Astrocyte (in vitro differentiated cells and primary cell): ENCODE measurements around the gene TRIM26. TPM values are rescaled to one million over a fixed set of nuclear protein-coding genes. Genes with fewer than 3 reads are reported as not detected.

Experiments
- DNase-seq: peaks from one replicate; pipeline ENCODE4 v3.0.0-alpha.2; 2010; ENCODE audit warnings: low read depth
- FAIRE-seq: peaks from 2 replicates; lab custom pipeline; 2011; peaks lifted over from hg19 to GRCh38; lab: Jason Lieb, UNC
- H2AFZ ChIP-seq: 2 replicates; pipeline ENCODE4 v1.6.0; 2012; ENCODE audit warnings: low read depth, low read length, inconsistent platforms
- H3K27ac ChIP-seq: 2 replicates; pipeline ENCODE4 v1.5.1; 2011; ENCODE audit warnings: low read depth, low read length, inconsistent platforms
- H3K27me3 ChIP-seq: 2 replicates; pipeline ENCODE4 v1.6.0; 2011; ENCODE audit warnings: low read length, inconsistent platforms; ENCODE audit not compliant: insufficient read depth
- H3K36me3 ChIP-seq: 2 replicates; pipeline ENCODE4 v1.5.1; 2011; ENCODE audit warnings: low read length, inconsistent platforms; ENCODE audit not compliant: insufficient read depth
- H3K4me1 ChIP-seq: 2 replicates; pipeline ENCODE4 v1.5.1; 2011; ENCODE audit warnings: low read length, inconsistent platforms; ENCODE audit not compliant: insufficient read depth
- H3K4me2 ChIP-seq: 2 replicates; pipeline ENCODE4 v1.6.0; 2012; ENCODE audit warnings: low read length, inconsistent platforms
- H3K4me3 ChIP-seq: 2 replicates; pipeline ENCODE4 v1.5.1; 2011; ENCODE audit warnings: low read depth, mild to moderate bottlenecking, low read length, inconsistent platforms; ENCODE audit not compliant: insufficient read depth
- H3K79me2 ChIP-seq: 2 replicates; pipeline ENCODE4 v1.6.0; 2012; ENCODE audit warnings: mild to moderate bottlenecking, low read length, inconsistent platforms; ENCODE audit not compliant: insufficient read depth
- H3K9ac ChIP-seq: 2 replicates; pipeline ENCODE4 v1.6.0; 2012; ENCODE audit warnings: mild to moderate bottlenecking, low read length, inconsistent platforms
- H3K9me3 ChIP-seq: 2 replicates; pipeline ENCODE4 v1.5.1; 2012; ENCODE audit warnings: low read depth, mild to moderate bottlenecking, low read length, inconsistent platforms; ENCODE audit not compliant: insufficient read depth
- H4K20me1 ChIP-seq: 2 replicates; pipeline ENCODE4 v1.6.0; 2012; ENCODE audit warnings: low read length, inconsistent platforms; ENCODE audit not compliant: insufficient read depth
- H3K27ac Mint-ChIP-seq: one replicate; pipeline ENCODE4 v1.8.0; 2021; ENCODE audit warnings: mild to moderate bottlenecking, mixed read lengths; ENCODE audit not compliant: unreplicated experiment
- H3K27me3 Mint-ChIP-seq: one replicate; pipeline ENCODE4 v1.8.0; 2021; ENCODE audit warnings: low read depth, mixed read lengths; ENCODE audit not compliant: unreplicated experiment
- H3K36me3 Mint-ChIP-seq: one replicate; pipeline ENCODE4 v1.8.0; 2021; ENCODE audit warnings: low read depth, mixed read lengths; ENCODE audit not compliant: unreplicated experiment
- H3K4me1 Mint-ChIP-seq: one replicate; pipeline ENCODE4 v1.8.0; 2021; ENCODE audit warnings: low read depth, mixed read lengths; ENCODE audit not compliant: unreplicated experiment
- H3K4me3 Mint-ChIP-seq: one replicate; pipeline ENCODE4 v1.8.0; 2021; ENCODE audit warnings: mild to moderate bottlenecking, moderate library complexity, mixed read lengths; ENCODE audit not compliant: unreplicated experiment
- H3K9me3 Mint-ChIP-seq: one replicate; pipeline ENCODE4 v1.8.0; 2021; ENCODE audit warnings: mild to moderate bottlenecking, mixed read lengths; ENCODE audit not compliant: unreplicated experiment
- CTCF ChIP-seq: IDR thresholded peaks from 2 replicates; pipeline ENCODE4 v1.5.1; 2011; ENCODE audit warnings: low read depth, mild to moderate bottlenecking, inconsistent platforms, low read length, moderate library complexity; ENCODE audit not compliant: insufficient read depth
- EZH2 ChIP-seq: IDR thresholded peaks from 2 replicates; pipeline ENCODE4 v1.6.1; 2012; ENCODE audit warnings: mild to moderate bottlenecking, low read length, inconsistent platforms; ENCODE audit not compliant: insufficient read depth
- total RNA-seq: library from RNA; stranded (reverse); gene quantifications from 2 replicates; pipeline ENCODE4 v1.2.1, GENCODE V29; 2021

Gene TRIM26
- total RNA-seq, 1 donor from 2014 or later = 52.8 TPM

- peaks cover 32% of the 10 kb centered on the region for H3K4me1 ChIP-seq
- H2AFZ ChIP-seq = no peak overlapping the region
- peaks cover 30% of the 10 kb centered on the region for H3K4me1 Mint-ChIP-seq
- peak overlapping the region; percentile 90 for H3K4me2 ChIP-seq
- no peaks in the 10 kb centered on the region for H3K27me3 ChIP-seq
- FAIRE-seq = no peak
- no peak overlapping the region for H3K27ac ChIP-seq
- no peaks in the 10 kb centered on the region for H3K27me3 Mint-ChIP-seq
- DNase-seq = no peak
- H4K20me1 ChIP-seq = peaks cover 57% of the 10 kb centered on the region
- H3K4me3 Mint-ChIP-seq = peak overlapping the region; percentile 96
- H3K36me3 Mint-ChIP-seq = peaks cover 7% of the 10 kb centered on the region
- peak overlapping the region; percentile 27 for H3K27ac Mint-ChIP-seq
- no peaks in the 10 kb centered on the region for H3K9me3 Mint-ChIP-seq
- H3K79me2 ChIP-seq = peaks cover 64% of the 10 kb centered on the region
- H3K9ac ChIP-seq = peak overlapping the region; percentile 5
- no peak for TF ChIP-seq EZH2
- no peak for TF ChIP-seq CTCF
- no peak overlapping the region for H3K4me3 ChIP-seq
- no peaks in the 10 kb centered on the region for H3K9me3 ChIP-seq
- H3K36me3 ChIP-seq = no peaks in the 10 kb centered on the region
Measured at GRCh38 chr6:30211306-30211705, 1.9 kb downstream of the TRIM26 start.

GRCh38 chr6:30207619-30208295 is 5.4 kb downstream of the TRIM26 start:
- no peak overlapping the region for H3K27ac ChIP-seq
- H3K4me2 ChIP-seq = peak overlapping the region; percentile 16
- no peak for FAIRE-seq
- no peak for TF ChIP-seq CTCF
- no peak for TF ChIP-seq EZH2
- peaks cover 91% of the 10 kb centered on the region for H3K79me2 ChIP-seq
- peaks cover 87% of the 10 kb centered on the region for H4K20me1 ChIP-seq
- Mint-ChIP-seq H3K9me3 (no peaks in the 10 kb centered on the region), H3K36me3 (peaks cover 7% of the 10 kb centered on the region), H3K27me3 (no peaks in the 10 kb centered on the region), H3K4me1 (peaks cover 36% of the 10 kb centered on the region), H3K27ac (peak overlapping the region; percentile 56), H3K4me3 (peak overlapping the region; percentile 11)
- H3K36me3 ChIP-seq = no peaks in the 10 kb centered on the region
- H3K9me3 ChIP-seq = no peaks in the 10 kb centered on the region
- no peaks in the 10 kb centered on the region for H3K27me3 ChIP-seq
- DNase-seq = peak; percentile 36
- peaks cover 29% of the 10 kb centered on the region for H3K4me1 ChIP-seq
- no peak overlapping the region for H2AFZ ChIP-seq
- H3K4me3 ChIP-seq = no peak overlapping the region
- no peak overlapping the region for H3K9ac ChIP-seq
